Activated CD4-positive, alpha-beta T cell treated with anti-CD3 and anti-CD28 coated beads for 1 hour (primary cell): Measurements from ENCODE around the gene MYRIP.
A peak's percentile ranks its signal among the peaks of the same experiment; 100 is the strongest.

Source experiments
- DNase-seq: peaks from one replicate; pipeline ENCODE4 v3.0.0-alpha.2; 2020

MYRIP gene

GRCh38 chr3:40302784-40303183, 493.4 kb downstream of the MYRIP start:
- no peak for DNase-seq

- DNase-seq = no peak
Measured at GRCh38 chr3:40304352-40304751, 494.9 kb downstream of the MYRIP start.

DNA sequence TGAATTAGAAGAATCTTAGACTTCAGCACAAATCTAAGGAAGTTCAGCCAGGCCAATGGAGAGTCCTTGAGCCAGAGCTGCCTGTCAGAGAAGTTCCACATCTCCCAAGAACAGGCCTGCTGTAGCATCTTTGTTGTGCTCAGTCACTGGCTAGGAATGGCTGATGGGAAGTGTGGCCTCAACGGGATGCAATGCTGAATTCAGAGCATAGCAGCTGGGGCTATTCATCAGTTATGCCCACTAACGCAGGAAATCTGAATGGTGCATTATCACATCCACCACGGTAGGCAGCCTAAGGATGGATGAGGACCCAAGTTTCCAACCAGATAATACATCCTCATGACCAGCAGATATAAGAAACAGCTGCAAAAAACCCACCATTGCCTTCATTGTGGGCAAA, 496.9 kb downstream of the MYRIP start:
- DNase-seq = no peak

- DNase-seq = no peak
Measured at GRCh38 chr3:40307176-40307575, 497.8 kb downstream of the MYRIP start.

- no peak for DNase-seq
Measured at GRCh38 chr3:40308725-40309417, 499.5 kb downstream of the MYRIP start.

- DNase-seq = peak; percentile 98
Measured at GRCh38 chr3:40309418-40309924, 500.1 kb downstream of the MYRIP start, which contains the start of gene EIF1B. EIF1B (plus strand) TSS chr3:40309707; CDS start chr3:40309942, 235 bp downstream.
